ENCODE measurements around the gene ARHGAP15. TPM values are rescaled to one million over a fixed set of nuclear protein-coding genes. Genes with fewer than 3 reads are reported as not detected.

Gene ARHGAP15
- polyA plus RNA-seq, 1 donor from 2014 or later: 0.30 TPM

GRCh38 chr2:143175438-143175837 is 46.2 kb downstream of the ARHGAP15 start:
- Histone ChIP-seq H3K36me3 (ENCODE audit: insufficient read depth, low read length) (no peaks in the 10 kb centered on the region), H3K9ac (ENCODE audit: low read length) (no peak overlapping the region), H3K79me2 (replicated peaks; ENCODE audit: insufficient read depth, low read length) (no peaks in the 10 kb centered on the region), H3K9me2 (ENCODE audit: insufficient read depth, low read length) (no peaks in the 10 kb centered on the region), H3K27ac (ENCODE audit: low read length) (no peak overlapping the region), H3K4me3 (ENCODE audit: low read length) (no peak overlapping the region), H4K20me1 (ENCODE audit: insufficient read depth) (no peaks in the 10 kb centered on the region), H3F3A (ENCODE audit: insufficient read depth, low read length, poor library complexity, severe bottlenecking) (no peaks in the 10 kb centered on the region), H3K4me2 (ENCODE audit: low read length) (no peak overlapping the region), H2AFZ (ENCODE audit: low read depth, low read length) (no peak overlapping the region), H3K9me3 (ENCODE audit: low read length) (no peaks in the 10 kb centered on the region), H3K27me3 (ENCODE audit: insufficient read depth, low read depth, low read length) (no peaks in the 10 kb centered on the region)
- no peak for TF ChIP-seq CTCF (IDR thresholded peaks at IDR 0.05; ENCODE audit: poor library complexity, severe bottlenecking)
- no peak for TF ChIP-seq SMC3 (conservative IDR thresholded peaks at IDR 0.05; ENCODE audit: poor library complexity)
- TF ChIP-seq RAD21 (conservative IDR thresholded peaks at IDR 0.05): no peak
- no peak for TF ChIP-seq EP300 (conservative IDR thresholded peaks at IDR 0.05; ENCODE audit: poor library complexity, severe bottlenecking)
- TF ChIP-seq POLR2AphosphoS5 (IDR thresholded peaks at IDR 0.05): no peak
- no peak for TF ChIP-seq EZH2 (IDR thresholded peaks at IDR 0.05; ENCODE audit: borderline replicate concordance, insufficient read depth, low read length, poor library complexity, severe bottlenecking)
- TF ChIP-seq TAF1 (IDR thresholded peaks at IDR 0.05; ENCODE audit: low read depth): no peak
- TF ChIP-seq REST (IDR thresholded peaks at IDR 0.05; ENCODE audit: borderline replicate concordance): no peak
- no peak for TF ChIP-seq MXI1 (conservative IDR thresholded peaks at IDR 0.05; ENCODE audit: poor library complexity, severe bottlenecking)

GRCh38 chr2:143176606-143177005 is 47.4 kb downstream of the ARHGAP15 start:
- no peaks in the 10 kb centered on the region for H3K27me3 ChIP-seq (ENCODE audit: insufficient read depth, low read depth, low read length)
- no peaks in the 10 kb centered on the region for H3K36me3 ChIP-seq (ENCODE audit: insufficient read depth, low read length)
- H2AFZ ChIP-seq (ENCODE audit: low read depth, low read length): no peak overlapping the region
- no peak overlapping the region for H3K4me2 ChIP-seq (ENCODE audit: low read length)
- TF ChIP-seq SMC3 (conservative IDR thresholded peaks at IDR 0.05; ENCODE audit: poor library complexity): no peak
- no peak for TF ChIP-seq TAF1 (IDR thresholded peaks at IDR 0.05; ENCODE audit: low read depth)
- TF ChIP-seq REST (IDR thresholded peaks at IDR 0.05; ENCODE audit: borderline replicate concordance): no peak
- no peak for TF ChIP-seq POLR2AphosphoS5 (IDR thresholded peaks at IDR 0.05)
- TF ChIP-seq RAD21 (conservative IDR thresholded peaks at IDR 0.05): no peak
- TF ChIP-seq EP300 (conservative IDR thresholded peaks at IDR 0.05; ENCODE audit: poor library complexity, severe bottlenecking): no peak
- no peak for TF ChIP-seq MXI1 (conservative IDR thresholded peaks at IDR 0.05; ENCODE audit: poor library complexity, severe bottlenecking)
- no peak for TF ChIP-seq CTCF (IDR thresholded peaks at IDR 0.05; ENCODE audit: poor library complexity, severe bottlenecking)
- no peak for TF ChIP-seq EZH2 (IDR thresholded peaks at IDR 0.05; ENCODE audit: borderline replicate concordance, insufficient read depth, low read length, poor library complexity, severe bottlenecking)
- no peaks in the 10 kb centered on the region for H3F3A ChIP-seq (ENCODE audit: insufficient read depth, low read length, poor library complexity, severe bottlenecking)
- H3K9me2 ChIP-seq (ENCODE audit: insufficient read depth, low read length): no peaks in the 10 kb centered on the region
- H3K27ac ChIP-seq (ENCODE audit: low read length): no peak overlapping the region
- H3K9me3 ChIP-seq (ENCODE audit: low read length): no peaks in the 10 kb centered on the region
- H3K4me3 ChIP-seq (ENCODE audit: low read length): no peak overlapping the region
- H3K9ac ChIP-seq (ENCODE audit: low read length): no peak overlapping the region
- no peaks in the 10 kb centered on the region for H3K79me2 ChIP-seq (replicated peaks; ENCODE audit: insufficient read depth, low read length)
- no peaks in the 10 kb centered on the region for H4K20me1 ChIP-seq (ENCODE audit: insufficient read depth)
